Loucy (cell line): ENCODE results near the gene ITGA8.
"Not testable (repeated sequence)": the region's sequence is repeated elsewhere in the genome, so short reads cannot be mapped to it uniquely, and the experiment has no call there.

Experiments
- EZH2phosphoT487 ChIP-seq: fragments of 200-600 bp; IDR thresholded peaks from 2 replicates; pipeline ENCODE4 v1.6.1; 2018; ENCODE audit warnings: antibody characterized with exemption, mild to moderate bottlenecking, moderate library complexity, borderline replicate concordance
- TF ChIP-seq, protein P1 (sequence below): fragments of 200-600 bp; sonication (generic); conservative IDR thresholded peaks from 2 replicates; pipeline ENCODE4 v1.5.1; 2014; ENCODE audit warnings: mild to moderate bottlenecking, antibody characterized with exemption, low read length

DNA sequence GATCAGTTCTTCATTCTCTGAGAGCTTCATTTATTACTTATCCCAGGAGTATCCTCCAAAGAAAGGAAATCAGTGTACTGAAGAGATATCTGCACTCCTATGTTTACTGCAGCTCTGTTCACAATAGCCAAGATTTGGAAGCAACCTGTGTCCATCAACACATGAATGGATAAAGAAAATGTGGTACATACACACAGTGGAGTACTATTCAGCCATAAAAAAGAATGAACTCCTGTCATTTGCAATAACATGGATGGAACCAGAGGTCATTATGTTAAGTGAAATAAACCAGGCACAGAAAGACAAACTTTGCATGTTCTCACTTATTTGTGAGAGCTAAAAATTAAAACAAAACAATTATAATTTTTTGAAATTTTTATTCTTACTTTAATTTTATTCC, 244.3 kb downstream of the ITGA8 start:
- TF ChIP-seq, protein P1, sequence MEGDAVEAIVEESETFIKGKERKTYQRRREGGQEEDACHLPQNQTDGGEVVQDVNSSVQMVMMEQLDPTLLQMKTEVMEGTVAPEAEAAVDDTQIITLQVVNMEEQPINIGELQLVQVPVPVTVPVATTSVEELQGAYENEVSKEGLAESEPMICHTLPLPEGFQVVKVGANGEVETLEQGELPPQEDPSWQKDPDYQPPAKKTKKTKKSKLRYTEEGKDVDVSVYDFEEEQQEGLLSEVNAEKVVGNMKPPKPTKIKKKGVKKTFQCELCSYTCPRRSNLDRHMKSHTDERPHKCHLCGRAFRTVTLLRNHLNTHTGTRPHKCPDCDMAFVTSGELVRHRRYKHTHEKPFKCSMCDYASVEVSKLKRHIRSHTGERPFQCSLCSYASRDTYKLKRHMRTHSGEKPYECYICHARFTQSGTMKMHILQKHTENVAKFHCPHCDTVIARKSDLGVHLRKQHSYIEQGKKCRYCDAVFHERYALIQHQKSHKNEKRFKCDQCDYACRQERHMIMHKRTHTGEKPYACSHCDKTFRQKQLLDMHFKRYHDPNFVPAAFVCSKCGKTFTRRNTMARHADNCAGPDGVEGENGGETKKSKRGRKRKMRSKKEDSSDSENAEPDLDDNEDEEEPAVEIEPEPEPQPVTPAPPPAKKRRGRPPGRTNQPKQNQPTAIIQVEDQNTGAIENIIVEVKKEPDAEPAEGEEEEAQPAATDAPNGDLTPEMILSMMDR, result not testable (repeated sequence)
- TF ChIP-seq EZH2phosphoT487, result not testable (repeated sequence)
